HG02840 (cell line): ENCODE data around the gene UBLCP1.
A peak's percentile ranks its signal among the peaks of the same experiment; 100 is the strongest.
"Not testable (repeated sequence)": the region's sequence is repeated elsewhere in the genome, so short reads cannot be mapped to it uniquely, and the experiment has no call there.

ENCODE experiments used
- ATAC-seq: cut with Tn5 transposase; IDR thresholded peaks from one replicate; pipeline ENCODE4 v1.9.1; 2021; ENCODE audit warnings: mild to moderate bottlenecking, moderate library complexity, moderate number of reproducible peaks; ENCODE audit not compliant: unreplicated experiment, low FRiP score

The UBLCP1 gene, protein sequence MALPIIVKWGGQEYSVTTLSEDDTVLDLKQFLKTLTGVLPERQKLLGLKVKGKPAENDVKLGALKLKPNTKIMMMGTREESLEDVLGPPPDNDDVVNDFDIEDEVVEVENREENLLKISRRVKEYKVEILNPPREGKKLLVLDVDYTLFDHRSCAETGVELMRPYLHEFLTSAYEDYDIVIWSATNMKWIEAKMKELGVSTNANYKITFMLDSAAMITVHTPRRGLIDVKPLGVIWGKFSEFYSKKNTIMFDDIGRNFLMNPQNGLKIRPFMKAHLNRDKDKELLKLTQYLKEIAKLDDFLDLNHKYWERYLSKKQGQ

DNA sequence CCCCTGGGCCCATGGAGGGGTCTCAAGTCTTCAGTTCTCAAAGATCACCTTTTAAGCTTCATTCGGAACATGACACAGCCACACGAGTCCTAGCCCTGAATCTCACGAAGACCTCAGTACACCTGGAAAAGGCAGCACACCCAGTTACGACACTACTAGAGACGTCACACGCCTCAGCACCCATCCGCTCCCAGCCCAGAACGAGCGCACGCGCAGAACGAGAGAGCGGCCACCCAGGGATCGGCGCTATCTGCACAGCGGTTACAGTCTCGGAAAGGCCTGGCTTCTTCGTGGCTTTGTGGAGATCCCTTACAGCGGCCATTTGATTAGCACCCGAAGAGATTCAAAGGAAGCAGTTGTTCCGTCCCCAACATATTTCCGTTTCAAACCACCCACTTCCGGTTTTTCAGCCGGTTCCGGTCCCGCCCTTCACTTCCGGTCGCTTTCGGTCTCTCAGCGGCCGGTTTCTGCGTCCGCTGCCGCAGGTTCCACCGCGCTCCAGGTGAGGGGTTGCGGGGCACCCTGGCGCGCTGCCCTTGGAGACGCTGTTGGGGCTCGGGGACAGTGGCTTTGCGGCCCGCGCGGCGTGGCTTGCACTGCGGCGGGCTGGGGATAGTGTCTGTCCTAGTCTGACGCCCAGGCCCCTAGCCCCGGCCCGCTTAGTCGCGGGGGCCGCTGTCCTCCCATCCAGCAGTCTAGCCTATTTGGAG lies at the start of gene UBLCP1:
Gene UBLCP1 (plus strand): TSS at position 432 of the 710 bp plus-strand sequence. CDS start 5,626 bp downstream, outside the sequence.
- peak; percentile 90 for ATAC-seq

DNA sequence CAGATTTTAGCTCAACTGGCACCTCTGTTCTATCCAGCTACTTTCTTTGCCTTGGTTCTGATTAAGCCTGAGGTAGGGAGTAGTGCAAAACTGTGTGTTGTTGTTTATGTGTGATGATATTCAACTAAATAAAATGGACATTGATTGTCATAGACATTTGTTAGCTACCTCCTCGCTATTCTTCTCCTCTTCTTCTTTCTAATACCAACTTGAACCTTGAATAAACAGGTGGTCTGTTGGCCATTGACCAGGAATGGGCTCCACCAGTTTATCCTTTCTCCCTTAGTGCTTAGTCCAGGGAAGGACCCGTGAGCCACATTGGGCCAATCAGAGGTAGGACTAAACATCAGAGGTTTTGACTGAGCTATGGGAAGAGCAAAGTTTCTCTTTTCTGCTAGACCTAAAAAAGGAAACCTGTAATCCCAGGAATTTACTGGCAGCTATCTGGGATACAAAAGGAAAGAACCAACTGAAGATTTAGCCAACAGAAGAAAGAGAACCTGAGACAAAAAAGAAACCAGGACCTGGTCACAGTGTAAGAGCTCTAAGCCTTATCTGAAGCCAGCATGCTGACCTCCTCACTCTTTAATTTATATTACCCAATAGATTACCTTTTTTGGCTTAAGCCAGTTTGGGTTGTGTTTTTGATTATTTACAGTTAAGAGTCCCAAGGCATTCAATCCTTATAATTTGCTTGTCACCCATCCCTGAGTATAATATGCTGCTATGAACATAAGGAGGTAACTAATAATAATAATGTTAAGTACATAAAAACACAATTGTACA lies 48.4 kb upstream of the UBLCP1 start:
- no peak for ATAC-seq

- no peak for ATAC-seq
These were observed 47.2 kb upstream of the UBLCP1 start for GRCh38 chr5:159215886-159216285.

DNA sequence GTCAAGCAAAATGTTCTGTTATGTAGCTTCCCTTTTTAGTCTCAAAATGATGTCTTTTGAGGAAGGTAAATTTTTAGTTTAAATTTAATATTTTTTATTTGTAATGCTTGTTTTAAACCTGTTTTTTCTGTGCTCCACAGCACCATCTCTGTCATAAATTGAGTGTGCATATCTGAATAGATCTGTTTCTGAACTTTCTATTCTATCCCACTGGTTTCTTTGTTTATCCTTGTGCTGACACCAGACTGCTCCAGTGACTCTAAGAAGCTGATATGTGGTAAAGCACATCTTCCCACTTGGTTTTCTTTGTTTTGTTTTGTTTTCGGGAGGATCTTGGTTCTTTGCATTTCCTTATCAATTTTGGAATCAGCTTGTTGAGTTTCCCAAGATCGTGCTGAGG lies 46.6 kb upstream of the UBLCP1 start:
- no peak for ATAC-seq

DNA sequence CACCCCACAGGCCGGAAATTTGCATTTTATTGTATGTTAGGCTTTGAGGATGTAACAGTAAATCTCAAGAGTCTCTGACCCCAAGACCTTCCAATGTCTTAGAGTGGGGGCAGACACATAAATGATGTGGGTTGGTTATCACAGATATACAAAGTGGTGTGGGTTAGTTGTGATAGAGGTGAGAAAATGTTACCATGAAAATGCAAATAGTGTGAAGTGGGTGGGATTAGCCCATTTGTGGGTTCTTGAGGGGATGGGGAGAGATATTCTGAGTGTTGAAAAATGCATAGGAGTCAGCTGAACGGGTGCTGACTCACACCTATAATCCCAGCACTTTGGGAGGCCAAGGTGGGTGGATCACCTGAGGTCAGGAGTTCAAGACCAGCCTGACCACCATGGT lies 45.9 kb upstream of the UBLCP1 start:
- no peak for ATAC-seq

GRCh38 chr5:159218595-159219023 lies 44.5 kb upstream of the UBLCP1 start:
- no peak for ATAC-seq

- ATAC-seq = no peak
These were observed 42.9 kb upstream of the UBLCP1 start for GRCh38 chr5:159220206-159220605.

DNA sequence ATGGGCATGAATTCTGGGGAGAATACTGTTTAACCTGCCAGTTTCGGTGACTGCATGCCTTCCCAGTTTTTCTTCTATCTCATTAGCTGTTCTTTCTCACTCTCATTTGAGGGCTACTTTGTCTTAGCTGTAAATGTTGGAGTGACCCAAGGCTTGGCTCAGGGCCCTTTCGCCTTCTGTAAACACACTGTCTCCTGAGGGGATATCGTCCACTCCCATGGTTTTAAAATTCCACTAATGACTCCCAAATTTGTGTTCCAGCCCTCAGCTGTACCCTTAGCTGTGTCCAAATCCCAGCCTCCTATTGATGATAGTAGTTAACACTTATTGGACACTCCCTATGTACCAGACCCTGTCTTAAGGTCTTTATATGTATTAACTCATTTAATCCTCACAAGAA lies 39.6 kb upstream of the UBLCP1 start:
- ATAC-seq = no peak

DNA sequence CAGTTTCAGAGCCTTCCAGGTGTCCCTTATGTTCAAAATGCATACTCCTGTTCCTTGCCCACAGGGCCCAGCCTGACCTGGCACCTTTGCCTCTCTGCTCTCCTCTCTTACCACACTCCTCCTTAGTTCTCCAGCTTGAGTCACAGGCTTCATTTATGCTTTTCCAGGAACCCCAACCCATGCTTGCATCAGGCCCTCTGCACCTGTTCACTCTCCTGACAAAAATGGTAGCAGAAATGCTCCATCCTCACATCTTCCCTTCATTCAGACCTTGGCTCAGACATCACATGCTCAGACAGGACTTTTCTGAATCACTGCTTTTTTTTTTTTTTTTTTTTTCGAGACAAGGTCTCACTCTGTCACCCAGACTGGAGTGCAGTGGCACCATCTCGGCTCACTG lies 38.6 kb upstream of the UBLCP1 start:
- no peak for ATAC-seq

DNA sequence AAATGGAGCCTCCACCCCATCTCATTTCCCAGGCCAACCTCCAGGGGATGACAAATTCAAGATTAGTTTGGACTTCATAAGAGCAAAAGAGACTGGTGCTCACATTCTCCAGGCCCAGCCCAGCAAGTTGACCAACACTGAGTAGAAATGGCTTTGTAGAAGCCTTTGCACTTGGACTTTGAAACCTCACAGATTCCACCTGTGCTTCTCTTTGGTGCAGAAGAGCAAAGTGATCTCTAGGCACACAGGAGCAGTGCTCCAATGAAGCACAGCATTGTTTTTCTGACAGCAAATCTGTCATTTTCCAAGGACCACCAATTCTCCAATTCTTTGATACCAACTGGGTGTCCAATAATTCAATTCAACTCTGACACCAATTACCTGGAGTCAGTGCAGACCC lies 36.6 kb upstream of the UBLCP1 start:
- no peak for ATAC-seq

GRCh38 chr5:159227452-159227851 lies 35.6 kb upstream of the UBLCP1 start:
- no peak for ATAC-seq

GRCh38 chr5:159228097-159228496 lies 35.0 kb upstream of the UBLCP1 start:
- not testable (repeated sequence) for ATAC-seq

- no peak for ATAC-seq
These were observed 32.4 kb upstream of the UBLCP1 start for GRCh38 chr5:159230657-159231056.

DNA sequence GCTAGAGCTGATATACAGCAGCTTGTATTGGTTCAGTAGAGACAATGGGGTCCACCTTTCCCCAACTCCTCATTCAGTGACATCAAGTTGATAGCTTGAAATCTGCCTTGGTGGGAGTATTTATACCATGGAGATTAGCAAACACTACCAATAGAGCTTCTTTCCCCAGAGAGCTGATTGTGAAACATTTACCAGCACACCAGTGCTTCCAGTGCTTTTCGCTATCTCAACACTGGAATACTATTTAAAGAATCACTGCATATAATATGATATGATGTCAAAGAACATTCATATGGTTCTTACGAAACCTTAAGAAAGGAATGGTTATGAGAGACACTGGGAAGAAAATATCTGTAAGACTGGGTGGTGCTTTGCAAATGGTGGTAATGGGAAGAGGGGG lies 31.9 kb upstream of the UBLCP1 start:
- ATAC-seq = no peak

DNA sequence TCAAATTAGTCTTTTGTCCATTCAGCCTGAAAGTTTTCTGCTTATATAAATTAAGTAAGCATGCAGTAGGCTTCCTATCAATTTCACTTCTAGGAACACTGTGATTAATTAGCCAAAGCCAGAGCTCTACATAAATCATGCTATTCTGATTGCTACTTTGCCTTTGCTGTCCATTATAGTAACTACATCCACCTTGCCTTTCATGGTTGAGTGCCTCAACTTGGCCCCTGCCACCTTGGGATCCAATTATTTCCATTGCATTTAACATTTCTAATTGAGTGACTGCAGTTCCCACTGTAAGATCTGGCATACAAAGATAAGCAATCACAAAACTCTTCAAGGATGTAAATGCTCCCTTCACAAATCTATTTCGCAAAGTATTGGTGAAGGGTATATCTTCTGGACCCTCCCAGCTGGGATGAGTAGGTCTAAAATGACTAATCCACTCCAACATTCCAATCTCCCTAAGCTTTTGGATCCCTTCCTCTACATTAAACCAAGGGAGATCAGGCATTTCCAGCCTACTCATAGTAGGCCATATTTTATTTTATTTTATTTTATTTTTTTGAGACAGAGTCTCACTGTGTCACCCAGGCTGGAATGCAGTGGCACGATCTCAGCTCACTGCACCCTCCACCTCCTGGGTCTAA lies 27.1 kb upstream of the UBLCP1 start:
- not testable (repeated sequence) for ATAC-seq

GRCh38 chr5:159240301-159240870 lies 22.7 kb upstream of the UBLCP1 start:
- ATAC-seq = no peak

DNA sequence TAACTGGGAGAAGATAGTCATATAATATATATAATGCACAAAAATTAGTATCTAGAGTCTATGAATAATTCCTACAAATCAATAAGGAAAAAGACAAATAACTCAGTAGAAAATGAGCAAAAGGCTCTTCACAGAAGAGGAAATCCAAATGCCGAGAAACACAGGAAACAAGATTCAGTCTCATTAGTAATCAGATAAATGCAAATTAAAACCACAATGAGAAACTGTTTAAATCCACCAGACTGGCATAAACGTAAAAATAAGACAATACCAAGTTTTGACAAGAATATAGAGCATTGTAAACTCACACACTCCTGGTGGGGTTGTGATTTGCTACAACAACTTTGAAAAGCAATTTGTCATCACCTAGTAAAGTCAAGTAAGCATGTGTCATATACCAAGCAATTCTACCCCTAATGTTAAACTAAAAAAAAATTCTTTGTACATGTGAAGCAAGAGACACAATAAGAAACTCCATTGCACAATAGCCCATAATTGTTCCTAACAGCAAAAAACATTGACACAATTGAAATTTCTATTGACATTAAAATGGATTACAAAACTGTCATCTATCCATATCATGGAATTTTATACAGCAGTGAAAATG lies 21.0 kb upstream of the UBLCP1 start:
- no peak for ATAC-seq

DNA sequence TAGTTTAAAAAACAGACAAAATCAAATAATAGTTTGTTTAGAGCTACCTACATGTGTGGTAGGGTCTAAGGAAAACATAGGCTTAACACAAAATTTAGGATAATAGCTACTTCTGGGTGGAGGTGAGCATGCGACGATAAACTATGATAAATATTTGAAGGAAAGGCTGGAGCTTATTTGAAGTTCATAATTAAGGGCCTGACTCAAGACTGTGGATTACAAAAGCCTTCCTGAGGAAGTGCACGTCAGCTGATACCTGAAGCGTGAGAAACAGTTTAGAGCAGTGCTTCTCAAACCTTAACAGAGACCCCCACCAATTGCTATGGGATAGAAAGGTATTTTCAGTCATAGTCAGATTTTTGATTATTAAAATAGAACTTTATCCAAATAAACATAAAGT lies 20.4 kb upstream of the UBLCP1 start:
- no peak for ATAC-seq

DNA sequence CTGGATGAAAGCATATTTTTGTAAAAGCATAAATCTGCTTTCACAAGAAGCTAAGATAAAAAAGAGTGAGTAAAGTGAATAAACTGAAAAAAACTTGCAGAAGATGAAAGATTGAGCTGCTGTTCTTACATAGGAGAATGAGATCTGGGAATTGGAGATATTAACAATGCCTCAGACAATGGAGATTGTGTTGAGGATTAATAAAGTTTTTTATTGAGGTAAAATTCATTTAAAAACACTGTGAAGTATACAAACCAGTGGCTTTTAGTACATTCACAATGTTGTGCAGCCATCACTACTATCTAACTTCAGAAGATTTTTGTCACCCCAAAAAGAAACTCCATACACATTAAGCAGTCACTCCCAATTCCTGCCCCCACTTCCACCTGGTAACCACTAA lies 19.7 kb upstream of the UBLCP1 start:
- ATAC-seq = no peak

- ATAC-seq = no peak
These were observed 18.9 kb upstream of the UBLCP1 start for GRCh38 chr5:159244163-159244562.
